Measurements from ENCODE around the gene THAP8.

THAP8 gene

DNA sequence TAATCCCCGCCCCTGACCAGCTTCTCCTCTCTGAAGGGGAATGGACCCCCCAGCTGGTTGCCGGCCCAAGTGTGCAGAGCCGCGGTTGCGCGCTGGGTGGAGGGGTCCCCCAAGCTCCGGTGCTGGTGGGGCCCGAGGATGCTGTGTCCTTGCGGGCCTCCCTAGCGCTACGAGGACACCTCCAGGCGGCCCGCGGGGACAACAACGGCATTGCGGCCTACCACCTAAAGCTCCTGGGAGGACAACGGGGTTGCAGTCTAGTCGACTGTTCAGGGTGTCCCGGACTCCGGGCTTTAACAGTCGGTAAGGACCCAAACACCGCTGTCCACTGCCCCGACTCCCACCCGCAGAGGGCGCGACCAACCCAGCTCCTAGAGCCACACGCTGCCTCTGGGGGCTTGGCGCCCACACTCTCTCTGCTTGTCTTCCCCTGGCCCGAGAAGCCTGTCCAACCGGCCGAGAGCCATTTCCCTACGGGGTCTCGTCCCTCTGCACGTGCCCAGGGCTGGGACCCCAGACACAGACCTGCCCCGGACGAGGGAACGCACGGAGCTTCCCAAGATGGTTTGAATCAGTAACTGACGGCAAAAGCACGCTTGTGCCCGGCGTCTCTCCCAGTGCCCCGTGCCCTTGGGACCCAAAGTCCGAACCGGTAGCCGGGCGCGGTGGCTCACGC is 60.0 kb downstream of the THAP8 start:
- no peak for DNase-seq (ENCODE audit: low spot score)

DNA sequence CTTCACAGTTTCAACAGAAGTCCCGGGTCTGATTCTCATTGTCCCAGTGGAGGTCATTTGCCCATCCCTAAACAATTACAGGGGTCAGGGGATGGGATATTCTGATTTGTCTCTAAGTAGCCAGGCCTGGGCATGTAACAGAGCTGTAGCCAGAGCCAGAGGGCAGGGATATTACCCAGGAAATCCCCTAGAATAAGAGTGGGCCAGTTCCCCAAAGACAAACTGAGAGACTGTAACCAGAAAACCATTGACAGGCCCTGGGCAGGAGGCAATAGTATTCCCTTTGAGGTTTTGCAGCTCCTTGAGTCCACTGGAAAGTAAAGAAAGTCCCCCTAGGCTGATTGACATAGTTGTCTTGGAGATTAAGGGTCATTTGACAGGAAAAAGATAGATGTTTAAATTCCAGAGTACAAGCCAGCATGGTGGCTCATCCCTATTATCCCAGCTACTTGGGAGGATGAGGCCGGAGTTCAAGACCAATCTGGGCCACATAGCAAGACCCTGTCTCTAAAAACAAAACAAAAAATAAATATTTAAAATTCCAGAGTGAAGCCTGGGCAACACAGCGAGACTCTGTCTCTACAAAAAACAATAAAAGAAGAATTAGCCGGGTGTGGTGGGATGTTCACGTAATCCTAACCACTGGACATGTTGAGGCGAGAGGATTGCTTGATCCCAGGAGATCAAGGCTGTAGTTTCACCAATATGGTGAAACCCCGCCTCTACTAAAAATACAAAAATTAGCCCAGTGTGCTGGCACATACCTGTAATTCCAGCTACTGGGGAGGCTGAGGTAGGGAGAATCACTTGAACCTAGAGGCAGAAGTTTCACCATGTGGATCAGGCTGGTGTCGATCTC is 60.9 kb downstream of the THAP8 start:
- no peak for DNase-seq (ENCODE audit: low spot score)

DNA sequence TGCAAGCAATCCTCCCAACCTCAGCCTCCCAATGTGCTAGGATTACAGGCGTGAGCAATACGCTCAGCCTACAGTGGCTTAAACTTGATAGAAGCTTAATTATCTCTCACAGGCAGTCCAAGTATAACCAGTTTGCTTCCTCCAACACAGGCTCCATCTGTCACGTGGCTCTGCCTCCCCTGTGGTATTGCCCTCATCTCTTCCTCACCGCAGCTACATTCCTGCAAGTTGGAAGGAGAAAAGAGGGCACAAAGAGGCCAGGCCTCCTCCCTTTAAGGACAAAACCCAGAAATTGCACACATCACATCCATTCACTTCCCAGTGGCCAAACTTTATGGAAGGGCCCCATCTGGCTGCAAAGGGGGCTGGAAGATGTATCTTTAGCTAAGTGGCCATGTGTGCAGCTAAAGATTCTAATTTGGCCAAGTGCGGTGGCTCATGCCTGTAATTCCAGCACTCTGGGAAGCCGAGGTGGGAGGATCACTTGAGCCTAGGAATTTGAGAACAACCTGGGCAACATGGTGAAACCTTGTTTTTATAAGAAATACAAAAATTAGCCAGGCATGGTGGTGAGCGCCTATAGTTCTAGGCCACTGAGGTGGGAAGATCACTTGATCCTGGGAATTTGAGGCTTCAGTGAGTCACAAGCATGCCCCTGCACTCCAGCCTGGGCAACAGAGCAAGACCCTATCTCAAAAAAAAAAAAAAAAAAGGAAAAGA is 62.2 kb downstream of the THAP8 start:
- no peak for DNase-seq (ENCODE audit: low spot score)

DNA sequence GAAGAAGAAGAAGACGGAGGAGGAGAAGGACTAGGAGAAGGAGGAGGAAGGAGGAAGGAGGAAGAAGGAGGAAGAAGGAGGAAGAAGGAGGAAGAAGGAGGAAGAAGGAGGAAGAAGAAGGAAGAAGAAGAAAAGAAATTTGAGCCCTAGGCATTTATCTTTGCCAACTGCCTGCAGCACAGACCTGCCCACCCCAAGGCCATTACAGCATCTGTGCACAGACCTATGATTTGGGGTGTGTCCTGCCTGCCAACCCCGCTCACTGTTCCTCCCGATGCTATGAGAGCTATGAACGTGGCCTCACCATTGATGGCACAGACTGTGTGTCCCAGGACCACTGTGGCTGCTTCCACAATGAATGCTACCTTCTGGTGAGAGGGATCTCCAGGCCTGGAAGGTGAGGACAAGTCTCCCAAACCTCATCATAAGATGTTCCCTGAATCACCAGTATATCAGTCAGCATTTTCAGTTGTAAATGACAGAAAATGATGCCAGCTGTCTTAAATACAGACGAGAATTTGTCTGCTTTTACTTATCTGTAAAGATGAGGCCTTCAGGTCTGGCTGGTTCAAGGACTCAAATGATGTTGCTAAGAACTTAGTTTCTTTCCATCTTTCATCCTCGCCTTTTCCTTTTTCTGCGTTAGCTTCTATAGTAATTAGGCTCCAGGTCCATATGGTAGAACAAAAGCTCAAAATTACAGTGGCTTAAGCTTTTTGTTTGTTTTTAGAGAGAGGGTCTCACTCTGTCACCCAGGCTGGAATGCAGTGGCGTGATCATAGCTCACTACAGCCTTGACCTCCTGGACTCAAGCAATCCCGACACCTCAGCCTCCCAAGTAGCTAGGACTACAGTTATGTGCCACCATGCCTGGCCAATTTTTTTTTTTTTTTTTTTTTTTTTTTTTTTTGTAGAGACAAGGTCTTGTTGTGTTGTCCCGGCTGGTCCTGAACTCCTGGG is 63.0 kb downstream of the THAP8 start:
- DNase-seq (ENCODE audit: low spot score): no peak

DNA sequence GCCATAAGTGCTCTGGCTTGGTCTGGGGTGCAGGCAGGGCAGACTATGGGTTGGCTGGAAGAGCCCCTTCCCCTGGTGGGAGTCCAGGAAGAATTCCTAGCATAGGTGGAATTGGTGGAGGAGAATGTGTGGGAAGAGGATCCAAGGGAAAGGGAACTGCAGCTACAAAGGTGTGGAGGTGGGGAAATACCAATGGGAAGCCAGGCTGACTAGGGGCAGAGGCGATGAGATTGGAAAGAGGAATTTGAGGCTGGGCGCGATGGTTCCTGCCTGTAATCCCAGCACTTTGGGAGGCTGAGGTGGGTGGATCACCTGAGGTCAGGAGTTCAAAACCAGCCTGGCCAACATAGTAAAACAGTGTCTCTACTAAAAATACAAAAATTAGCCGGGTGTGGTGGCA is 63.9 kb downstream of the THAP8 start:
- DNase-seq (ENCODE audit: low spot score): no peak

DNA sequence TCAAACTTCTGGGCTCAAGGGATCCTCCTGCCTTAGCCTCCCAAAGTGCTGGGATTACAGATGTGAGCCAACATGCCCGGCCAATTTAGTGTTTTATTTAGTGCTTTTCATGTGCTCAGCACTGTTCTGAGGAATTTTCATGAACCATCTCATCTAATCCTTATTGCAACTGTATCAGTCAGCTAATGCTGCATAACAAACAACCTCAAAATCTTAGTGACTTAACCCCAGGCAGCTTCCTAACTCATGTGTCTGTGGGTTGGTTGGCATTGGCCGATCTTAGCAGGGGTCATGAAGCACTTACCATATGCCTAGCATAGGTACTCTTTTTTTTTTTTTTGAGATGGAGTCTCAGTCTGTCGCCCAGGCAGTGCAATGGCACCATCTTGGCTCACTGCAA is 65.3 kb downstream of the THAP8 start:
- no peak for DNase-seq (ENCODE audit: low spot score)

DNA sequence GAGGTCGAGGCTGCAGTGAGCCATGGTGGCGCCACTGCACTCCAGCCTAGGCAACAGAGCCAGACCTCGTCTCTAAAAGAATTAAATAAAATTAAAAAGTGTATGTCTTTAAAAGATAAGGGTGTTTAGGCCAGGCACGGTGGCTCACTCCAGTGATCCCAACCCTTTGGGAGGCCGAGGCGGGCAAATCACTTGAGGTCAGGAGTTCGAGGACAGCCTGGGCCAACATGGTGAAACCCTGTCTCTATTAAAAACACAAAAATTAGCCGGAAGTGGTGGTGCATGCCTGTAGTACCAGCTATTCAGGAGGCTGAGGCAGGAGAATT is 66.6 kb downstream of the THAP8 start:
- no peak for DNase-seq (ENCODE audit: low spot score)

DNA sequence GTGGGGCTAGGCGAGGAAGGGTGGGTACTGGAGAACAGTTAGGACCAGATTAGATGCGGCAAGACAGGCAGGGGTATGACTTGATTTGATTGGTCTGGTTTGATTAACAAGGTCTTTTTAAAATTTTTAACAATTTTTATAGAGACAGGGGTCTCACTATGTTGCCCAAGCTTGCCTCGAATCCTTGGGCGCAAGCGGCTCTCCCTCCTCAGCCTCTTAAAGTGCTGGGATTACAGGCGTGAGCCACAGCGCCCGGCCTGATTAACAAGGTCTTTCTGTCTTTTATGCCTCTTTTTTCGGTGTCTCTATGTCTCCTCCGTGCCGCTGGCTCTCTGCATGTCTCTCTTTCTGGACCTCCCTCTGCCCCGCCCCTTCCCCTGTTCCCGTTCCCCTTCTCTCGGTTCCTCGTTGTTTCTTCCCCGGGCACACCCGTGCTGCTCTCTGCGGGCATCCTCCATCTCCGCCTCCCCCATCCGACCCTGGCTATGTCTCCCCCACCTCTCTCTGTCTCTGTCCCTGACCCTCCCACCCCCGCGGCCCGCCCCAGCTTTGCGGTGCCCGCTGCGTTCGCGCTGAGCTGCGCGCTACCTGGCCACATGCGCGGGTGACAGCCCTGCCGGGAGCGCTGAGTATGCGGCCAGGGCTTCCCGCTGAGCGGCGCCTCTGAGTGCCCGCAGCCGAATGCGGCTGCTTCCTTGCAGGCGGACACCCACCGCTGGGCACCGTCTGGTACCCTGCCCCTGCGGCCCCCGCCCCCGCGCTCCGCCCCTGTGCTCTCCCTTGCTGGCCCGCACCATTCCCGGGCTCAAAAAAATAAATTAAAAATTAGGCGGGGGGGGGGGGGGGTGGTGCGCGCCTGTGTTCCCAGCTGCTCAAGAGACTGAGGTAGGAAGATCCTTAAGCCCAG is 67.2 kb downstream of the THAP8 start:
- no peak for DNase-seq (ENCODE audit: low spot score)

DNA sequence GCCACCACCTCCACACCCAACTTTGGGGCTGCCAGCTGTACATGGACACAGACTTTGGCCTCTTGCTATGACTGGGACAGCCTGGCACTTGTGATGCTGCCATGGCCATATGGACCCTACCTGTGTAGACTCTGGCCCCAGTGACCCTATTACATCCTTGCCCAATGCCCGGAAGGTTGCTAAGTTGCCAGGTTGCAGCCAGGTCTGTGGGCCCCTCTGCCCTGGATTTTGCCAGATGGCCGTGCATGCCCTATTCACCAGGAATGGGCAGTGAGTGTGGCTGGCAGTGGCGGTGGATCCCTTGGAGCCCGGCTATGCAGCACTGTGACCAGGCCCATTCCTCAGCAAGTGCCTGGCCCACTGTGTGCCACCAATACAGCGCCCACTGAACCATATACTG is 68.0 kb downstream of the THAP8 start:
- no peak for DNase-seq (ENCODE audit: low spot score)

All from putamen (tissue), 1 donor.